Glomerular endothelial cell (primary cell): Measurements from ENCODE around the gene CCNF. TPM values are rescaled to one million over a fixed set of nuclear protein-coding genes. Genes with fewer than 3 reads are reported as not detected.
"Not testable (repeated sequence)": the region's sequence is repeated elsewhere in the genome, so short reads cannot be mapped to it uniquely, and the experiment has no call there.

Experiments
- DNase-seq: peaks from one replicate; pipeline ENCODE4 v3.0.0-alpha.2; 2011; ENCODE audit warnings: low read depth, low spot score; ENCODE audit errors: extremely low read depth
- total RNA-seq: library from RNA; depleted of rRNA; stranded (reverse); fragments of >200 nt; gene quantifications from 2 replicates; pipeline ENCODE4 v1.2.3, GENCODE V29; 2015

Gene CCNF
- total RNA-seq, result 8.4 and 15.5 TPM in 2 replicates

GRCh38 chr16:2429034-2429770 lies at the start of gene CCNF:
TSS of gene CCNF (plus strand) at chr16:2429447. CDS start at chr16:2429482, 35 bp downstream.
- no peak for DNase-seq

DNA sequence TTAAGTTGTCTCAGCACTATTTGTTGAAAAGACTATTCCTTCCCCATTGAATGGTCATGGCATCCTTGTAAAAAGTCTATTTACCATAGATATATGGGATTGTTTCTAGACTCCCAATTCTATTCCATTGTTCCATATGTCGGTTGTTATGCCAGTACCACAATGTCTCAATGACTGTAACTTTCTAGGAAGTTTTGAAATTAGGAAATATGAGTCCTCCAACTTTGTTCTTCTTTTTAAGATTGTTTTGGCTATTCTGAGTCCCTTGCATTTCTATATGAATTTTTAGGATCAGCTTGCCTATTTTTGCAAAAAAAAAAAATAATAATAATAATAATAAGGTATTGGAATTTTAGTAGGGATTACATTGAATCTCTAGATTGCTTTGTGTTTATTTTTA lies 45.7 kb upstream of the CCNF start:
- DNase-seq, result no peak

DNA sequence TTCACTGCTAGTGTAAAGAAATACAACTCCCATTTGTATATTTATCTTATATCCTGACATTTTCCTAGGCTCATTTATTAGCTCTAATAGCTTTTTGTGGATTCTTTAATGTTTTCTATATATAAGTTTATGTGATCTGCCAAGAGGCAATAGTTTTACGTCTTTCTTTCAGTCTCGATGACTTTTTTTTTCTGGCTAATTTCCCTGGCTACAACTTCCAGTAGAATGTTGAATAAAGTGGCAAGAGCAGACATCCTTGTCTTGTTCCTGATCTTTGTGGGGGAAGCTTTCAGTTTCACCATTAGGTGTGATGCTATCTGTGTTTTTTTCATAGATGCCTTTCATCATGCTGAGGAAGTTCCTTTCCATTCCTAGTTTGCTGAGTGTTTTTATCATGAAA lies 44.8 kb upstream of the CCNF start:
- no peak for DNase-seq

GRCh38 chr16:2385190-2385836 lies 43.9 kb upstream of the CCNF start:
- DNase-seq, result no peak

GRCh38 chr16:2385982-2386381 lies 43.3 kb upstream of the CCNF start:
- DNase-seq, result not testable (repeated sequence)

DNA sequence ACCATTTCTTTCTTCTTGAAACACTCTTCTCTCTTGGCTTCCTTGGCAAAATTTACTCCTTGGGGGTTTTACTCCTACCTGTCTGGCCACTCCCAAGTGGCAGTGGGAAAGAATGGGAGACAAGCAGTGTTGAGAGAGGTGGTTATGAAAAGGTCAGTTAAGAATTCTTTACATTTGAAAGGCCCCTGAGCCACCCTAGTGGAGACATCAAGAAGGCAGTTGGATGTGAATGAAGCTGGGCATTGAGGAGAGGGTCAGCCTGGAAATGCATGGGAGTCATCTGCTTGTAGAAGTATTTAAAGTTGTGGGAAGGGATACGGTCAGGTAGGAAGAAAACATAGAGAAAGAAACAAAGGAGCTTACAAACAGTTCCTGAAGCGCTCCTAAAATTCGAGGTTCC lies 42.3 kb upstream of the CCNF start:
- DNase-seq, result no peak

DNA sequence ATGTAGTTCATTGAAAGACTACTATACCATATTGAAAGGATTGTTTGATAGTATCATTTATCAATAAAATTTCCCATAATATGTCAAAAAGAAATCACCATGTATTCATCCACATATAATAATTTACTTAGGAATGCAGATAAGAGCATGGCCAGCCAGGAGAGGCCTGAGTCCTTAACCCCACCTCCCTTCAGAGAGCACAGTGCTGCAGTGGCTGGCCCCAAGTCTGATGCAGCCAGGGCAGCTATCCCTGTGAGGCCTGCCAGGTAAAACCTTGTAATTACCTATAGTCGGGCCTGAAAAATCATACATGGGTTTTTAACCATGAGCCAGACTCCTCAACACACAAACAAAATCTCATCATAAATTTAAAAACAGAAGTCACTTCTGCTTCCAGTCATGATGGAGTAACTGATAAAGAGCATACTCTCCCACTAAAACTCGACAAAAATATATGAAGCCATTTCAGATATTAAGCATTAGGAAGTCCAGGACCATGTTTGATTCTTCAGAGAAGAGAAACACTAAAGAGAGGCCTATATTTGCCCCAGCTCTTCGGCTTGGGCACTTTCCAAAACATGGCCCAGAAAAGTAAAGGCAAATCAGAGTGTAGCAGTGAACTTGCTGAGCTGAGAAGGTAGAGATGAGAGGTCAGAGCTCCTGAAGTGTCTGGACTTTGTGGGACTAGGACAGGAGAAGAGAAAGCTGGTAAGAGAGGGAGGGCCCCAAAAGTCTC lies 40.9 kb upstream of the CCNF start:
- DNase-seq, result no peak

DNA sequence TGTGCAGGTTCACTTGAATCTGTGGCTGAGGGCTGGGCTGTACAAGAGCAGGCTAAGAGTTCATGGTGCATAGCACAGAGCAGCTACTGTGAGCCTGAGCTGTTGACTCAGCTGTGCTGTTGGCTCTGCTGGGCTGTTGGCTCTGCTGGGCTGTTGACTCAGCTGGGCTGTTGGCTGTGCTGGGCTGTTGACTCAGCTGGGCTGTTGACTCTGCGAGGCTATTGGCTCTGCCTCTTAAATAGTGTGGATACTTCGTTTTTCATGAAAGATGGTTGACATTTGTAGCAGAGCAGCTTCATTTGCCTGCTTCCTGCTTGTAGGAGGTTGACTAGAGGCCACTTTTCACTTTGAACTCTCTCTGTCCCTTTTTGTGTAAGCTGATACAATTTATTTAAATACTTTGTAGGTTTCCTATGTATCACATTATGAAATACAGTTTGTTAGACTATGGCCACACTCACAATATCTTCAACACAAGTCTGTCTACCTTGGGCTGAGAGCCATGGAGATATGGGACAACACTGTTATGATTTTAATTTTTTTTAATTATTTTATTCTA lies 40.3 kb upstream of the CCNF start:
- no peak for DNase-seq

GRCh38 chr16:2392025-2392424 lies 37.2 kb upstream of the CCNF start:
- no peak for DNase-seq

DNA sequence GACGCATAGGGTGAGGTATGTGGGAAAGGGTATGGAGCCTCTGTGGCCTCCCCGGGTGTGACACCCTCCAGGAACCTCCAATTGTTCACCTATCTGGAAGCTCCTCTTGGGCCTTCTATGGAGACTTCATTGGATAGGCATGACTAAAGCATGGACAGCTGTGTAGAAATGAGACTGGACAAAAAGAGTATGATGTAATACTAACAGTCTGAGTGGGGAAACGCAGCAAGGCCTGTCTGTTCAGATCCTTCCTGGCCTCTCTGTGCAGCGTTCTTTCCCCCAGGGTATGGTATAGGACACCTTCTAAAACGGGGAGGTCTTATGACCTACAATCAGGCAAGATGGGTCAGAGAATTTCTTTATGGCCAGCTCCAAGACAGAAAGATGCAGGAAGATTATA lies 30.7 kb upstream of the CCNF start:
- no peak for DNase-seq

DNA sequence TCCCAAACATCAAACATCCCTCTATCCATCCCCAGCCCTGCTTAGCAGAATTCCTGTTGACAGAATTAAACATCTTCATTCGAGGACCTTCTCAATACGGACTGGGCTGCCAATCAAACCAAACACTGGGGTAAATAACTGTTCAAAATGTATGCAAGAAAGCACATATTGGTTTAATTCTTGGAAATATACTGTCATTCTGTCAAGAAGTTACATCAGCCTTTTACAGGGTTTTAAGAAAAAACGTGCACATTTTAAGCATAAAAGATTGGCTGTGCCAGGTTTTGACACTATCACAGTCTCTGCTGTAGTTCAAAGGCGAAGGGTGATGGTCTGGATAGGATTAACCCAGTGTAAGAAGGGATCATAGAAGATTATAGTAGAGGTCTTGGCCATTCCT lies 25.1 kb upstream of the CCNF start:
- no peak for DNase-seq

DNA sequence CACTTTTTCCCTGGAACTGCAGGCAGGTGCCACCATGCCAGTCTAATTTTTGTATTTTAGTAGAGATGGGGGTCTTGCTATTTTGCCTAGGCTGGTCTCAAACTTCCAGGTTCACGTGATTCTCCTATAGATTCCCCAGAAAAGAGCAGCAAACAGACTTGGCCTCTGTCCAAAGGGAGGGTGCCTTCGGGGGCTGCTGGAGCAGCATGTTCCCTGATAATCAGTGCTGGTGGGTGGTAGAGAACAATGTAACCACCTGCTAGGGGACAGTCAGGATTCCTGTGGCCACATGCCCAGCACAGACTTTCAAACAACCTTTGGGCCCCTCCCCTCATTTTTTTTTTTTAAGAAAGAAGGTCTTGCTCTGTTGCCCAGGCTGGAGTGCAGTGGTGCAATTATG lies 14.2 kb upstream of the CCNF start:
- DNase-seq, result no peak

DNA sequence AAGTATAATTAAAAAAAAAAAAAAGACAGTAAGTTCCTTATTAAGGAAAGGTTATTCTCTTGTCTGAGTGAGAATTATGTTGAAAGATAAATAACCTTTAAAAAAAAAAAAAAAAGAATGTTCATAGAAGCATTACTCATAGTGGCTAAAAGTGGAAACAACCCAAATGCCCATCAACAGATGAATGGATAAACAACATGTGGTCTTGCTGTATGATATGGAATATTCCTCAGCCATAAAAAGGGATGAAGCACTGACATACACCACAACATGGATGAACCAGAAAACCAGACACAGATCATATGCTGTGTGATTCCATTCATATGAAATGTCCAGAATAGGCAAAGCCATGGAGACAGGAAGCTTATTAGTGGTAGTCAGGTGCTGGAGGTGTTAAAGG lies 9.2 kb upstream of the CCNF start:
- no peak for DNase-seq

GRCh38 chr16:2422123-2422867 lies 7.0 kb upstream of the CCNF start:
- DNase-seq, result no peak

- DNase-seq, result no peak
These were observed 4.9 kb upstream of the CCNF start for GRCh38 chr16:2424061-2425007.

- no peak for DNase-seq
These were observed 4.2 kb upstream of the CCNF start for GRCh38 chr16:2425008-2425518.

GRCh38 chr16:2425825-2426430 lies 3.3 kb upstream of the CCNF start:
- no peak for DNase-seq

- no peak for DNase-seq
These were observed 2.3 kb upstream of the CCNF start for GRCh38 chr16:2426941-2427361.

- DNase-seq, result no peak
These were observed 1.7 kb upstream of the CCNF start for GRCh38 chr16:2427526-2427925.
